Liver (tissue), 3 donors: Measurements from ENCODE around the gene ZSWIM8.

Experiments used
- CTCF ChIP-seq: fragments of 150-350 bp; IDR thresholded peaks from 2 replicates; pipeline ENCODE4 v1.5.1; 2017; ENCODE audit warnings: improper control_type of control experiment, low read depth, low read length; ENCODE audit not compliant: missing input control
- JUND ChIP-seq, 2 donors: IDR thresholded peaks; 2 replicates each; pipeline ENCODE4 v1.6.1; 2016; ENCODE audit warnings: antibody characterized with exemption in 2 of 2
- MAX ChIP-seq: IDR thresholded peaks from 2 replicates; pipeline ENCODE4 v1.6.1; 2016; ENCODE audit warnings: antibody characterized with exemption
- RAD21 ChIP-seq, 2 donors: IDR thresholded peaks; 2 replicates each; pipeline ENCODE4 v1.6.1; 2016; ENCODE audit warnings: antibody characterized with exemption in 2 of 2, mild to moderate bottlenecking in 2 of 2
- YY1 ChIP-seq: IDR thresholded peaks from 2 replicates; pipeline ENCODE4 v1.6.1; 2016; ENCODE audit warnings: antibody characterized with exemption, mild to moderate bottlenecking
- ZBTB33 ChIP-seq: IDR thresholded peaks from 2 replicates; pipeline ENCODE4 v1.6.1; 2016; ENCODE audit warnings: antibody characterized with exemption
- donor health status: healthy.
- donor health status: healthy.

GRCh38 chr10:73771722-73772280 lies 13.6 kb upstream of the ZSWIM8 start:
- TF ChIP-seq CTCF: no peak
- no peak for TF ChIP-seq MAX
- TF ChIP-seq YY1: no peak
- TF ChIP-seq RAD21 (IDR thresholded peaks at IDR 0.05): no peak
- no peak for TF ChIP-seq JUND (IDR thresholded peaks at IDR 0.05)
- no peak for TF ChIP-seq ZBTB33
